Upper lobe of left lung (tissue), 6 donors: Measurements from ENCODE around the gene PDZD2. TPM values are rescaled to one million over a fixed set of nuclear protein-coding genes. Genes with fewer than 3 reads are reported as not detected.

Experiments
- ATAC-seq, 2 donors: fragments of 200-7000 bp; cut with Tn5 transposase; one replicate each; pipeline ENCODE4 v1.9.1; 2022; ENCODE audit warnings: mild to moderate bottlenecking in 2 of 2, moderate library complexity in 2 of 2; ENCODE audit not compliant: low FRiP score in 2 of 2
- DNase-seq, 2 donors: peaks; one replicate each; pipeline ENCODE4 v3.0.0-alpha.2; 2019 to 2020
- H3K27ac ChIP-seq, 4 donors: fragments of 200-600 bp; sonication (generic); one replicate each; pipeline ENCODE4 v1.5.1; 2016 to 2019
- H3K27me3 ChIP-seq, 4 donors: fragments of 200-600 bp; sonication (generic); one replicate each; pipeline ENCODE4 v1.5.1; 2017 to 2019
- H3K36me3 ChIP-seq, 4 donors: fragments of 200-600 bp; sonication (generic); one replicate each; pipeline ENCODE4 v1.5.1; 2016 to 2019
- H3K4me1 ChIP-seq, 4 donors: fragments of 200-600 bp; sonication (generic); one replicate each; pipeline ENCODE4 v1.5.1; 2018 to 2019
- H3K4me3 ChIP-seq, 4 donors: fragments of 200-600 bp; sonication (generic); one replicate each; pipeline ENCODE4 v1.5.1; 2017 to 2019; ENCODE audit warnings: mild to moderate bottlenecking in 2 of 4, moderate library complexity in 1 of 4
- H3K9me3 ChIP-seq, 4 donors: fragments of 200-600 bp; sonication (generic); one replicate each; pipeline ENCODE4 v1.5.1; 2018 to 2019
- CTCF ChIP-seq, 6 experiments: fragments of 450-650 bp in 4 of 6; fragments of 200-600 bp in 2 of 6; sonication (generic) in 2 of 6; IDR thresholded peaks; one replicate each; pipeline ENCODE4 v1.5.1; 2016 to 2019; ENCODE audit warnings: antibody characterized with exemption in 6 of 6
- EP300 ChIP-seq, 4 donors: sonication (generic); formaldehyde crosslinking; IDR thresholded peaks; one replicate each; pipeline ENCODE4 v1.5.1; 2017; ENCODE audit warnings: antibody characterized with exemption in 4 of 4, control low read depth in 2 of 4
- POLR2A ChIP-seq, 4 donors: fragments of 450-650 bp; IDR thresholded peaks; one replicate each; pipeline ENCODE4 v1.5.1; 2016 to 2017; ENCODE audit warnings: antibody characterized with exemption in 4 of 4, mild to moderate bottlenecking in 2 of 4
- POLR2AphosphoS5 ChIP-seq, 2 donors: sonication (generic); formaldehyde crosslinking; IDR thresholded peaks; one replicate each; pipeline ENCODE4 v1.5.1; 2017; ENCODE audit warnings: antibody characterized with exemption in 2 of 2
- WGBS, 2 donors: methylation state at CpG; one replicate each; pipeline ENCODE4 v1.1.5; 2017 to 2018; 5-methylcytosine and 5-hydroxymethylcytosine counted together
- total RNA-seq, 6 donors: library from RNA; depleted of rRNA in 4 of 6; stranded (reverse); fragments of >200 nt in 4 of 6; gene quantifications; one replicate each; pipeline versions ENCODE4 v1.1.0 to v1.2.1, GENCODE V29; 2016 to 2021
- donor health status: DM: no; HTN: no; CAD: no; lungs with moderate emphysema.
- donor health status: DM: no; HTN: yes; CAD: no; lungs with severe emphysema.

PDZD2 gene
- total RNA-seq, 6 donors from 2014 or later, result 53.4 to 73.6 (median 68.4) TPM

- WGBS, 2 donors, result 95 to 96% methylated on average over 12 of the region's 12 CpGs
Measured at GRCh38 chr5:32103521-32103920, 464.6 kb downstream of the PDZD2 start.

GRCh38 chr5:32107291-32107690, 468.4 kb downstream of the PDZD2 start:
- DNase-seq (no peak), ATAC-seq (no peak)
- H3K9me3 ChIP-seq, result no peaks in the 10 kb centered on the region
- no peak overlapping the region for H3K4me3 ChIP-seq
- no peak for TF ChIP-seq CTCF (IDR thresholded peaks at IDR 0.05)
- no peak for TF ChIP-seq EP300 (IDR thresholded peaks at IDR 0.05)
- TF ChIP-seq POLR2A (IDR thresholded peaks at IDR 0.05), result no peak
- TF ChIP-seq POLR2AphosphoS5 (IDR thresholded peaks at IDR 0.05), result no peak
- peaks cover 33 to 96% (median 44%) of the 10 kb centered on the region in 4 donors for H3K36me3 ChIP-seq
- no peaks in the 10 kb centered on the region for H3K27me3 ChIP-seq
- peak overlapping the region in 1 of 4 donors; percentile 10 for H3K27ac ChIP-seq
- H3K4me1 ChIP-seq, result no peaks in the 10 kb centered on the region
- 89 to 97% methylated on average over 4 of the region's 4 CpGs for WGBS, 2 donors

More at GRCh38 chr5:32103521-32103920, 464.6 kb downstream of the PDZD2 start:
- no peaks in the 10 kb centered on the region for H3K27me3 ChIP-seq
- H3K27ac ChIP-seq, result no peak overlapping the region
- TF ChIP-seq CTCF (IDR thresholded peaks at IDR 0.05), result no peak
- TF ChIP-seq POLR2AphosphoS5 (IDR thresholded peaks at IDR 0.05), result no peak
- ATAC-seq (no peak), DNase-seq (no peak)
- no peaks in the 10 kb centered on the region for H3K9me3 ChIP-seq
- peaks cover 27 to 96% (median 47%) of the 10 kb centered on the region in 4 donors for H3K36me3 ChIP-seq
- peaks cover 0 to 13% (median 4%) of the 10 kb centered on the region in 4 donors for H3K4me1 ChIP-seq
- no peak overlapping the region for H3K4me3 ChIP-seq

GRCh38 chr5:32108167-32108566, 469.2 kb downstream of the PDZD2 start:
- H3K27ac ChIP-seq, result peak overlapping the region in 1 of 4 donors; percentile 10
- WGBS, 2 donors, result 80 to 85% methylated on average over 4 of the region's 4 CpGs
- H3K36me3 ChIP-seq, result peaks cover 25 to 94% (median 40%) of the 10 kb centered on the region in 4 donors
- no peaks in the 10 kb centered on the region for H3K27me3 ChIP-seq
- DNase-seq, result no peak
- no peak for ATAC-seq
- H3K9me3 ChIP-seq, result no peaks in the 10 kb centered on the region
- no peak overlapping the region for H3K4me3 ChIP-seq
- no peaks in the 10 kb centered on the region for H3K4me1 ChIP-seq
- no peak for TF ChIP-seq POLR2A (IDR thresholded peaks at IDR 0.05)

- peaks cover 24 to 93% (median 37%) of the 10 kb centered on the region in 4 donors for H3K36me3 ChIP-seq
- H3K4me1 ChIP-seq, result no peaks in the 10 kb centered on the region
- no peaks in the 10 kb centered on the region for H3K27me3 ChIP-seq
- H3K4me3 ChIP-seq, result no peak overlapping the region
- ATAC-seq (no peak), DNase-seq (no peak)
- H3K9me3 ChIP-seq, result no peaks in the 10 kb centered on the region
- WGBS, 2 donors, result 91 to 92% methylated on average over 10 of the region's 10 CpGs
- TF ChIP-seq POLR2AphosphoS5 (IDR thresholded peaks at IDR 0.05) (no peak), EP300 (IDR thresholded peaks at IDR 0.05) (no peak), POLR2A (IDR thresholded peaks at IDR 0.05) (no peak), CTCF (IDR thresholded peaks at IDR 0.05) (no peak)
- no peak overlapping the region for H3K27ac ChIP-seq
Measured at GRCh38 chr5:32109236-32109635, 470.3 kb downstream of the PDZD2 start.

GRCh38 chr5:32110111-32110696, 471.3 kb downstream of the PDZD2 start:
- no peaks in the 10 kb centered on the region for H3K27me3 ChIP-seq
- 88 to 89% methylated on average over 5 of the region's 5 CpGs for WGBS, 2 donors
- DNase-seq (no peak), ATAC-seq (no peak)
- no peak overlapping the region for H3K27ac ChIP-seq
- H3K36me3 ChIP-seq, result peaks cover 22 to 89% (median 35%) of the 10 kb centered on the region in 4 donors
- TF ChIP-seq POLR2AphosphoS5 (IDR thresholded peaks at IDR 0.05), result no peak
- no peak for TF ChIP-seq EP300 (IDR thresholded peaks at IDR 0.05)
- no peak for TF ChIP-seq POLR2A (IDR thresholded peaks at IDR 0.05)
- no peak for TF ChIP-seq CTCF (IDR thresholded peaks at IDR 0.05)
- H3K9me3 ChIP-seq, result no peaks in the 10 kb centered on the region
- no peak overlapping the region for H3K4me3 ChIP-seq
- H3K4me1 ChIP-seq, result no peaks in the 10 kb centered on the region
